ENCODE data around the gene OCSTAMP. TPM values are rescaled to one million over a fixed set of nuclear protein-coding genes. Genes with fewer than 3 reads are reported as not detected.

The OCSTAMP gene
- total RNA-seq, 4 donors from 2014 or later = not detected

GRCh38 chr20:46491354-46491753 lies 59.1 kb downstream of the OCSTAMP start:
- H3K27ac ChIP-seq = no peak overlapping the region
- H3K27me3 ChIP-seq = no peaks in the 10 kb centered on the region
- TF ChIP-seq CTCF (IDR thresholded peaks at IDR 0.05) = no peak
- TF ChIP-seq POLR2A (IDR thresholded peaks at IDR 0.05) = no peak
- H3K4me1 ChIP-seq = no peaks in the 10 kb centered on the region
- H3K36me3 ChIP-seq = no peaks in the 10 kb centered on the region
- intact Hi-C loops (cut with DNase I; ENCODE audit: low total_unique reads) = no loop called here
- H3K4me3 ChIP-seq = no peak overlapping the region
- H3K9me3 ChIP-seq = no peaks in the 10 kb centered on the region
- DNase-seq = no peak

Other genes starting within 250 kb of the OCSTAMP start
- under 1 TPM in 2 of 4 donors, not detected in 2; 0.48 to 0.49 TPM for gene CDH22, start 242.2 kb downstream of the OCSTAMP start, total RNA-seq
- 100 to 1,000 TPM in 1 of 4 donors, 10 to 100 TPM in 3; 18.5 to 112 (median 57.2) TPM for gene ELMO2, start 144.0 kb downstream of the OCSTAMP start, total RNA-seq
- 10 to 100 TPM in 1 of 4 donors, 1 to 10 TPM in 3; 1.3 to 19.6 (median 5.8) TPM for gene ZNF334, start 37.1 kb downstream of the OCSTAMP start, total RNA-seq
- 1 to 10 TPM in 2 of 4 donors, under 1 TPM in 1, not detected in 1; under 0.01 to 4.2 (median 4.2) TPM for gene SLC13A3, start 100.8 kb upstream of the OCSTAMP start, total RNA-seq
- gene TP53RK, start 138.8 kb upstream of the OCSTAMP start, total RNA-seq = 10 to 100 TPM; 14.1 to 64.6 (median 40.2) TPM
- 10 to 100 TPM in 2 of 4 donors, 1 to 10 TPM in 2; 1.3 to 32.3 (median 12.6) TPM for gene SLC2A10, start 159.0 kb upstream of the OCSTAMP start, total RNA-seq